NCI-H2081 treated with DMSO at 0.1 percent for 48 hours (cell line): ENCODE measurements around the gene JTB.

Source experiments
- DNase-seq: peaks from one replicate; lab custom pipeline; 2025; lab: John Stamatoyannopoulos, UW

JTB gene

DNA sequence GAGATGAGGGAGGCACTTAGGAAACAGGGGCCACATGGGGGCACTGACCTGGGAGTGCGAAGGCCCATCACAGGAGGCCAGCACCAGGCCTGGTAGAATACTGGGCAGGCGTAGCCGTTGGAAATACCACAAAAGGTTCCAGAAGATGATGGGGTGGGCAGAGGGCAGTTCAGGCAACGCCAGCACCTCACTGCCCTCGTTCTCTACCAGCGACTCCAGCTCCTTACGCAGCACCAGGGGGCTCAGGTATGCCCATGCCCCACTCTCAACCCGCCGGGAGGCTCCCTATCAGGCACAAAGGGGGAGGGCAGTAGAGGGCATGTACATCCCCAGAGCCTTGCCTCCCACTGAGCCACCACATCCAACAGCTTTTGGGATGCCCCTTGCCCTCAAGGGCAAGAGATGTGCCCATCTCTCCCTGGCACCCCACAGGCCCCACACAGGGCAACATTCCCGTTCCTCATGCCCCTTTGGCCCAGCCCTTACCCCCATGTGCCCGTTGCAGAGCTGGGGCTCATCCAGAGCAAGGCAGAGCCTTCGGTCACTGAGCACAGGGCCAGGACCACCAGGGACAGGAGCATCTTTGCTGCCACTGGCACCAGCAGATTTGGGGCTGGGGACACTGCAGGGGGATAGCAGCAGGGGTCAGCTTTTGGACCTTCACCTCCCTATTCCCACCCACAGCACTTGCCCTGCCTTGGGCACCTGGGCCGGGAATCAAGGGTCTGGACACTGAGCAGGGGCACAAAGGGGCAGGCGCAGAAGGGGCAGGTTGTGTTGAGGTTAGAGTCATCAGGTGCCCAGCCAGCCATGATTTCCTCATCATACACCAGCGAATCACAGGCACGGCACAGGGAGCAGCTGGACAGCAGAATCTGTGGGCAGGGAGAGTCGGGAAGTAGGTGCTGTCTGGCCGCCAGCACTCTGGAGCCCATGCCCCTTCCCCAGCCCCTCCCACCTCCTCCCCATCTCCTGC is 45.0 kb downstream of the JTB start:
- no peak for DNase-seq

- no peak for DNase-seq
Observed at GRCh38 chr1:153929981-153930948, 47.2 kb downstream of the JTB start.

GRCh38 chr1:153929426-153929825 is 48.0 kb downstream of the JTB start:
- DNase-seq: no peak

GRCh38 chr1:153928791-153929341 is 48.6 kb downstream of the JTB start:
- DNase-seq: peak; percentile 56

- no peak for DNase-seq
Observed at GRCh38 chr1:153928245-153928644, 49.2 kb downstream of the JTB start.

GRCh38 chr1:153926405-153926804 is 51.1 kb downstream of the JTB start:
- DNase-seq: no peak
